ENCODE data around the gene CENPT. TPM values are rescaled to one million over a fixed set of nuclear protein-coding genes. Genes with fewer than 3 reads are reported as not detected.

CENPT gene
- total and polyA plus RNA-seq, 2 of the 13 experiments (the other 11 are each of a cell fraction or from before 2014, with no cell fraction given), result 40.9 to 43.3 TPM

- TF ChIP-seq ZBTB7B (CRISPR knock-in tag; IDR thresholded peaks at IDR 0.05), result no peak
- no peak for TF ChIP-seq MED8 (CRISPR knock-in tag; IDR thresholded peaks at IDR 0.05; ENCODE audit: insufficient replicate concordance)
- no peak for TF ChIP-seq ZNF33A (CRISPR knock-in tag; IDR thresholded peaks at IDR 0.05; ENCODE audit: borderline replicate concordance)
- TF ChIP-seq TAF1 (CRISPR knock-in tag; IDR thresholded peaks at IDR 0.05), result peak; percentile 58; the same call in 1 of the 2 replicates
- peak; percentile 83; the same call in 1 of the 2 replicates for TF ChIP-seq ZNF703 (CRISPR knock-in tag; IDR thresholded peaks at IDR 0.05; ENCODE audit: borderline replicate concordance)
- TF ChIP-seq SMAD9 (CRISPR knock-in tag; IDR thresholded peaks at IDR 0.05), result no peak
- TF ChIP-seq RXRA (CRISPR knock-in tag; IDR thresholded peaks at IDR 0.05), result no peak
- TF ChIP-seq AKAP8 (CRISPR knock-in tag; IDR thresholded peaks at IDR 0.05), result no peak
- TF ChIP-seq ISX (CRISPR knock-in tag; conservative IDR thresholded peaks at IDR 0.05), result peak; percentile 89; the same call in 1 of the 2 replicates
- TF ChIP-seq ZNF788 (CRISPR knock-in tag; IDR thresholded peaks at IDR 0.05; ENCODE audit: borderline replicate concordance), result peak; percentile 51
- peak; percentile 93 for TF ChIP-seq ASH2L (IDR thresholded peaks at IDR 0.05; ENCODE audit: insufficient read length, low read depth, low read length)
- peak; percentile 69; the same call in 1 of the 2 replicates for TF ChIP-seq ZNF768 (CRISPR knock-in tag; IDR thresholded peaks at IDR 0.05)
- no peak for TF ChIP-seq GRHL1 (CRISPR knock-in tag; conservative IDR thresholded peaks at IDR 0.05)
- TF ChIP-seq, protein P1, sequence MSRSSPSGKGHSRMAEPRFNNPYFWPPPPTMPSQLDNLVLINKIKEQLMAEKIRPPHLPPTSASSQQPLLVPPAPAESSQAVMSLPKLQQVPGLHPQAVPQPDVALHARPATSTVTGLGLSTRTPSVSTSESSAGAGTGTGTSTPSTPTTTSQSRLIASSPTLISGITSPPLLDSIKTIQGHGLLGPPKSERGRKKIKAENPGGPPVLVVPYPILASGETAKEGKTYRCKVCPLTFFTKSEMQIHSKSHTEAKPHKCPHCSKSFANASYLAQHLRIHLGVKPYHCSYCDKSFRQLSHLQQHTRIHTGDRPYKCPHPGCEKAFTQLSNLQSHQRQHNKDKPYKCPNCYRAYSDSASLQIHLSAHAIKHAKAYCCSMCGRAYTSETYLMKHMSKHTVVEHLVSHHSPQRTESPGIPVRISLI (CRISPR knock-in tag; IDR thresholded peaks at IDR 0.05; ENCODE audit: borderline replicate concordance), result peak; percentile 39; the same call in 1 of the 2 replicates
- TF ChIP-seq CAMTA2 (CRISPR knock-in tag; IDR thresholded peaks at IDR 0.05; ENCODE audit: borderline replicate concordance), result peak; percentile 96
- TF ChIP-seq RARA (CRISPR knock-in tag; IDR thresholded peaks at IDR 0.05), result 0 out of 2 replicates have a peak, but pooled peaks have one; percentile 9
- no peak for TF ChIP-seq AGO1 (IDR thresholded peaks at IDR 0.05; ENCODE audit: low read depth, low read length, poor library complexity, severe bottlenecking)
- TF ChIP-seq ZFP36L2 (CRISPR knock-in tag; IDR thresholded peaks at IDR 0.05), result no peak
- no peak for TF ChIP-seq NFKBIZ (CRISPR knock-in tag; IDR thresholded peaks at IDR 0.05)
- no peak for TF ChIP-seq TBL1XR1 (IDR thresholded peaks at IDR 0.05; ENCODE audit: borderline replicate concordance, low read length, partially characterized antibody)
- TF ChIP-seq FOXK2 (IDR thresholded peaks at IDR 0.05), result no peak
- no peak for TF ChIP-seq ARNT (IDR thresholded peaks at IDR 0.05)
- TF ChIP-seq, protein P2, sequence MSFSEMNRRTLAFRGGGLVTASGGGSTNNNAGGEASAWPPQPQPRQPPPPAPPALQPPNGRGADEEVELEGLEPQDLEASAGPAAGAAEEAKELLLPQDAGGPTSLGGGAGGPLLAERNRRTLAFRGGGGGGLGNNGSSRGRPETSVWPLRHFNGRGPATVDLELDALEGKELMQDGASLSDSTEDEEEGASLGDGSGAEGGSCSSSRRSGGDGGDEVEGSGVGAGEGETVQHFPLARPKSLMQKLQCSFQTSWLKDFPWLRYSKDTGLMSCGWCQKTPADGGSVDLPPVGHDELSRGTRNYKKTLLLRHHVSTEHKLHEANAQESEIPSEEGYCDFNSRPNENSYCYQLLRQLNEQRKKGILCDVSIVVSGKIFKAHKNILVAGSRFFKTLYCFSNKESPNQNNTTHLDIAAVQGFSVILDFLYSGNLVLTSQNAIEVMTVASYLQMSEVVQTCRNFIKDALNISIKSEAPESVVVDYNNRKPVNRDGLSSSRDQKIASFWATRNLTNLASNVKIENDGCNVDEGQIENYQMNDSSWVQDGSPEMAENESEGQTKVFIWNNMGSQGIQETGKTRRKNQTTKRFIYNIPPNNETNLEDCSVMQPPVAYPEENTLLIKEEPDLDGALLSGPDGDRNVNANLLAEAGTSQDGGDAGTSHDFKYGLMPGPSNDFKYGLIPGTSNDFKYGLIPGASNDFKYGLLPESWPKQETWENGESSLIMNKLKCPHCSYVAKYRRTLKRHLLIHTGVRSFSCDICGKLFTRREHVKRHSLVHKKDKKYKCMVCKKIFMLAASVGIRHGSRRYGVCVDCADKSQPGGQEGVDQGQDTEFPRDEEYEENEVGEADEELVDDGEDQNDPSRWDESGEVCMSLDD (CRISPR knock-in tag; IDR thresholded peaks at IDR 0.05; ENCODE audit: borderline replicate concordance), result peak; percentile 78; the same call in 1 of the 2 replicates
- peak; percentile 77 for TF ChIP-seq ZNF605 (CRISPR knock-in tag; IDR thresholded peaks at IDR 0.05)
- TF ChIP-seq ZFX (CRISPR knock-in tag; IDR thresholded peaks at IDR 0.05; ENCODE audit: low read depth), result peak; percentile 98
Observed at GRCh38 chr16:67892899-67893742, 45.6 kb upstream of the CENPT start, which contains the start of gene PSKH1 (continued).
